ENCODE measurements around the gene RAB5IF. TPM values are rescaled to one million over a fixed set of nuclear protein-coding genes. Genes with fewer than 3 reads are reported as not detected.

Gene RAB5IF
- total and polyA plus RNA-seq, 2 of the 13 experiments (the other 11 are each of a cell fraction or from before 2014, with no cell fraction given) = 261 to 305 TPM

GRCh38 chr20:36571564-36572504, 33.7 kb upstream of the RAB5IF start (continued):
- peak; percentile 33; the same call in 1 of the 2 replicates for TF ChIP-seq BCL3 (CRISPR knock-in tag; IDR thresholded peaks at IDR 0.05)
- no peak for TF ChIP-seq SNAPC5 (CRISPR knock-in tag; IDR thresholded peaks at IDR 0.05; ENCODE audit: borderline replicate concordance)
- no peak; the same call in 1 of the 2 replicates for TF ChIP-seq FOXA3 (CRISPR knock-in tag; IDR thresholded peaks at IDR 0.05)
- TF ChIP-seq YEATS2 (CRISPR knock-in tag; IDR thresholded peaks at IDR 0.05; ENCODE audit: borderline replicate concordance) = no peak
- 0 out of 2 replicates have a peak, but pooled peaks have one; percentile 57 for TF ChIP-seq SRY (CRISPR knock-in tag; IDR thresholded peaks at IDR 0.05)
- no peak for TF ChIP-seq CBFB (CRISPR knock-in tag; IDR thresholded peaks at IDR 0.05)
- TF ChIP-seq ZBTB46 (CRISPR knock-in tag; IDR thresholded peaks at IDR 0.05; ENCODE audit: borderline replicate concordance) = no peak; the same call in 1 of the 2 replicates
- TF ChIP-seq ZNF850 (CRISPR knock-in tag; conservative IDR thresholded peaks at IDR 0.05) = no peak
- no peak for TF ChIP-seq ZNF781 (CRISPR knock-in tag; IDR thresholded peaks at IDR 0.05; ENCODE audit: borderline replicate concordance, not compliant biosample characterization)
- TF ChIP-seq ZNF709 (CRISPR knock-in tag; IDR thresholded peaks at IDR 0.05) = no peak
- no peak; the same call in 1 of the 2 replicates for TF ChIP-seq ZNF747 (CRISPR knock-in tag; IDR thresholded peaks at IDR 0.05; ENCODE audit: borderline replicate concordance)
- no peak for TF ChIP-seq ZNF333 (CRISPR knock-in tag; IDR thresholded peaks at IDR 0.05; ENCODE audit: borderline replicate concordance)
- TF ChIP-seq MEF2D (CRISPR knock-in tag; IDR thresholded peaks at IDR 0.05) = no peak
- no peak for TF ChIP-seq E2F2 (CRISPR knock-in tag; IDR thresholded peaks at IDR 0.05; ENCODE audit: borderline replicate concordance)
- no peak for TF ChIP-seq ZNF737 (CRISPR knock-in tag; IDR thresholded peaks at IDR 0.05; ENCODE audit: borderline replicate concordance)
- TF ChIP-seq MLLT10 (CRISPR knock-in tag; IDR thresholded peaks at IDR 0.05) = no peak
- TF ChIP-seq ZBTB21 (CRISPR knock-in tag; IDR thresholded peaks at IDR 0.05) = no peak
- no peak for TF ChIP-seq ZBTB2 (CRISPR knock-in tag; IDR thresholded peaks at IDR 0.05; ENCODE audit: low read depth)
- no peak for TF ChIP-seq U2AF1 (optimal IDR thresholded peaks at IDR 0.05; ENCODE audit: low read depth, low read length)
- TF ChIP-seq ASH2L (IDR thresholded peaks at IDR 0.05; ENCODE audit: insufficient read length, low read depth, low read length) = no peak
- no peak for TF ChIP-seq TBX3 (IDR thresholded peaks at IDR 0.05; ENCODE audit: borderline replicate concordance)
- peak; percentile 39 for TF ChIP-seq ZNF263 (CRISPR knock-in tag; IDR thresholded peaks at IDR 0.05)
- no peak for TF ChIP-seq ZNF235 (CRISPR knock-in tag; IDR thresholded peaks at IDR 0.05; ENCODE audit: borderline replicate concordance)

Measured in HepG2 (cell line).